GM12878 (cell line): ENCODE data around the gene ZNF689. TPM values are rescaled to one million over a fixed set of nuclear protein-coding genes. Genes with fewer than 3 reads are reported as not detected.

Experiments used
- ATAC-seq: fragments of 200-7000 bp; cut with Tn5 transposase; 3 replicates; pipeline ENCODE4 v1.9.1; 2020; ENCODE audit warnings: mild to moderate bottlenecking, moderate library complexity
- Bru-seq: library from RNA; stranded (reverse); fragments of 400-500 nt; gene quantifications from one replicate; lab custom pipeline; 2021; lab: Mats Ljungman, UMichigan
- BruChase-seq, 2 experiments: library from RNA; stranded (reverse); fragments of 400-500 nt; gene quantifications; one replicate each; lab custom pipeline; 2021; lab: Mats Ljungman, UMichigan
- BruUV-seq: library from RNA; stranded (reverse); fragments of 400-500 nt; replicated peaks from 2 replicates; lab custom pipeline; 2021; lab: Mats Ljungman, UMichigan
- CTCF ChIA-PET: fragments of 300-600 bp; sonication (Branson Sonifier 250); formaldehyde crosslinking; extraction: SDS; loops from one replicate; lab custom pipeline; 2021; ENCODE audit warnings: inconsistent platforms; lab: Yijun Ruan, JAX
- POLR2A ChIA-PET: fragments of 350-600 bp; formaldehyde crosslinking; extraction: SDS; loops from one replicate; lab custom pipeline; 2021; ENCODE audit warnings: inconsistent platforms; lab: Charles Lee
- RAD21 ChIA-PET: fragments of 300-600 bp; sonication (Branson Sonifier 250); formaldehyde crosslinking; loops from one replicate; lab custom pipeline; 2023; ENCODE audit warnings: antibody characterized with exemption; ENCODE audit not compliant: unreplicated experiment; lab: Charles Lee
- SMC1A ChIA-PET: fragments of 300-600 bp; sonication (Branson Sonifier 250); formaldehyde crosslinking; loops from one replicate; lab custom pipeline; 2023; ENCODE audit not compliant: unreplicated experiment, uncharacterized antibody; lab: Charles Lee
- DNase-seq: peaks from one replicate; pipeline ENCODE4 v3.0.0-alpha.2; 2011; ENCODE audit warnings: low read depth, low spot score
- FAIRE-seq: peaks from 3 replicates; lab custom pipeline; 2011; peaks lifted over from hg19 to GRCh38; lab: Jason Lieb, UNC
- H2AFZ ChIP-seq: 2 replicates; pipeline ENCODE4 v1.6.0; 2011; ENCODE audit warnings: low read depth, low read length, control low read depth; ENCODE audit not compliant: control insufficient read depth
- H3K27ac ChIP-seq: 2 replicates; pipeline ENCODE4 v1.5.1; 2011; ENCODE audit warnings: control low read depth; ENCODE audit not compliant: control insufficient read depth, insufficient read depth
- H3K27me3 ChIP-seq, 2 experiments: replicated peaks in 1 of 2; 2 replicates each; pipeline versions ENCODE4 v1.6.0 to v1.6.1; 2011; ENCODE audit warnings: low read length in 1 of 2; ENCODE audit not compliant: control insufficient read depth in 2 of 2, insufficient read depth in 2 of 2
- H3K36me3 ChIP-seq, 2 experiments: 2 replicates each; pipeline ENCODE4 v1.5.1; 2011; ENCODE audit warnings: low read length in 1 of 2; ENCODE audit not compliant: control insufficient read depth in 2 of 2, insufficient read depth in 2 of 2
- H3K4me1 ChIP-seq: 2 replicates; pipeline ENCODE4 v1.6.1; 2011; ENCODE audit warnings: mild to moderate bottlenecking, low read length, moderate library complexity, mixed read lengths; ENCODE audit not compliant: control insufficient read depth, insufficient read depth
- H3K4me2 ChIP-seq: 2 replicates; pipeline ENCODE4 v1.6.0; 2011; ENCODE audit warnings: control low read depth; ENCODE audit not compliant: control insufficient read depth, insufficient read depth
- H3K4me3 ChIP-seq: fragments of 200-600 bp; sonication (generic); 2 replicates; pipeline ENCODE4 v1.5.1; 2016
- H3K79me2 ChIP-seq: 2 replicates; pipeline ENCODE4 v1.6.0; 2011; ENCODE audit warnings: low read length; ENCODE audit not compliant: control insufficient read depth, insufficient read depth
- H3K9ac ChIP-seq: 2 replicates; pipeline ENCODE4 v1.8.0; 2011; ENCODE audit warnings: low read length, control low read depth, mixed read lengths; ENCODE audit not compliant: control insufficient read depth, insufficient read depth
- H3K9me3 ChIP-seq: replicated peaks from 3 replicates; pipeline ENCODE4 v1.5.1; 2011; ENCODE audit warnings: mild to moderate bottlenecking, low read length; ENCODE audit not compliant: control insufficient read depth, insufficient read depth
- H4K20me1 ChIP-seq: 2 replicates; pipeline ENCODE4 v1.6.0; 2011; ENCODE audit not compliant: control insufficient read depth, insufficient read depth
- CBX3 ChIP-seq: fragments of 200-600 bp; sonication (generic); IDR thresholded peaks from 2 replicates; pipeline ENCODE4 v1.6.1; 2016; ENCODE audit warnings: low read depth, borderline replicate concordance
- FOS ChIP-seq: IDR thresholded peaks from 3 replicates; pipeline ENCODE4 v1.6.1; 2011; ENCODE audit warnings: borderline replicate concordance; ENCODE audit not compliant: insufficient read length; ENCODE audit errors: extremely low read depth
- HDGF ChIP-seq: fragments of 450-650 bp; IDR thresholded peaks from 2 replicates; pipeline ENCODE4 v1.6.1; 2016; ENCODE audit warnings: antibody characterized with exemption
- IKZF2 ChIP-seq, 2 experiments: fragments of 450-650 bp; IDR thresholded peaks; 2 replicates each; pipeline ENCODE4 v1.6.1; 2017; ENCODE audit warnings: mild to moderate bottlenecking in 2 of 2, moderate library complexity in 2 of 2
- NFXL1 ChIP-seq: fragments of 450-650 bp; IDR thresholded peaks from 2 replicates; pipeline ENCODE4 v1.6.1; 2017; ENCODE audit warnings: antibody characterized with exemption, mild to moderate bottlenecking, borderline replicate concordance
- NR2C1 ChIP-seq: fragments of 450-650 bp; IDR thresholded peaks from 2 replicates; pipeline ENCODE4 v1.6.1; 2017; ENCODE audit warnings: antibody characterized with exemption, mild to moderate bottlenecking, moderate library complexity
- POLR2A ChIP-seq: IDR thresholded peaks from 2 replicates; pipeline ENCODE4 v1.6.1; 2011; ENCODE audit warnings: low read depth, mild to moderate bottlenecking, low read length
- POLR2AphosphoS5 ChIP-seq: IDR thresholded peaks from 2 replicates; pipeline ENCODE4 v1.6.1; 2011; ENCODE audit warnings: mild to moderate bottlenecking, low read length, inconsistent platforms
- RB1 ChIP-seq: fragments of 450-650 bp; formaldehyde crosslinking; IDR thresholded peaks from 2 replicates; pipeline ENCODE4 v1.6.1; 2017; ENCODE audit warnings: mild to moderate bottlenecking, borderline replicate concordance
- ZNF384 ChIP-seq: IDR thresholded peaks from 2 replicates; pipeline ENCODE4 v1.6.1; 2012; ENCODE audit warnings: low read depth, mild to moderate bottlenecking, low read length, improper control_type of control experiment, borderline replicate concordance
- WGBS: methylation state at CpG from one replicate; pipeline ENCODE4 v1.1.6; 2016; ENCODE audit warnings: low lambda C conversion rate; ENCODE audit not compliant: insufficient replicate concordance, insufficient coverage; ENCODE audit errors: missing lambda C conversion rate; 5-methylcytosine and 5-hydroxymethylcytosine counted together
- in situ Hi-C: fragments of 300-500 bp; cut with MboI; formaldehyde crosslinking; loops from 9 replicates; pipeline ENCODE4 v1.14.3; 2018; ENCODE audit warnings: mixed read lengths
- intact Hi-C: fragments of 100-400 bp; cut with micrococcal nuclease; formaldehyde crosslinking; loops from one replicate; pipeline ENCODE4 v1.14.2; 2022; ENCODE audit not compliant: unreplicated experiment
- long read RNA-seq, 2 experiments: library from polyadenylated mRNA; unstranded; transcript quantifications; one replicate each; pipeline ENCODE4 v2.0.0, GENCODE V29; 2019 to 2020
- polyA minus RNA-seq, 3 experiments: library from RNA; depleted of rRNA, polyadenylated mRNA; stranded (reverse); fragments of >200 nt; gene quantifications; 2 replicates each; pipeline ENCODE4 v1.2.3, GENCODE V29; 2011
- polyA plus RNA-seq, 11 experiments: library from polyadenylated mRNA; depleted of rRNA in 4 of 11; unstranded in 6 of 11; stranded (reverse) in 5 of 11; fragments of >200 nt; fragmentation: Nextera tagmentation in 4 of 11; fragmentation: Illumina TruSeq in 1 of 11; extraction: Ambion mirVana in 4 of 11; extraction: Trizol in 1 of 11; gene quantifications; 1 replicate in 1 of 11; 2 replicates in 10 of 11; pipeline versions ENCODE4 v1.2.1 to v1.2.3, GENCODE V29; 2011 to 2016; ENCODE audit warnings: inconsistent platforms in 2 of 11, missing spikeins in 2 of 11, low read depth in 1 of 11
- total RNA-seq, 4 experiments: library from RNA; depleted of rRNA in 3 of 4; stranded (reverse); fragments of >200 nt in 3 of 4; fragmentation: Illumina TruSeq in 1 of 4; extraction: Trizol in 1 of 4; gene quantifications; 2 replicates each; pipeline versions ENCODE4 v1.2.1 to v1.2.3, GENCODE V29; 2013 to 2021
- TF ChIP-seq, protein P1 (sequence below): fragments of 450-650 bp; conservative IDR thresholded peaks from 2 replicates; pipeline ENCODE4 v1.6.1; 2017; ENCODE audit warnings: mild to moderate bottlenecking, moderate library complexity
- TF ChIP-seq, protein P2 (sequence below): fragments of 450-650 bp; IDR thresholded peaks from 2 replicates; pipeline ENCODE4 v1.6.1; 2016; ENCODE audit warnings: mild to moderate bottlenecking
- TF ChIP-seq, protein P3 (sequence below): IDR thresholded peaks from 2 replicates; pipeline ENCODE4 v1.6.1; 2012; ENCODE audit warnings: low read length, inconsistent platforms

Gene ZNF689
- 8.7 and 9.3 TPM in 2 replicates for total RNA-seq (2013; cell fraction: nucleolus; rRNA removed)
- total RNA-seq (2014; rRNA removed) (10.7 and 11.5 TPM in 2 replicates), total RNA-seq (2014; rRNA removed; fragmentation: Illumina TruSeq; extraction: Trizol) (6.8 and 7.0 TPM in 2 replicates), total RNA-seq (2021) (12.4 and 13.2 TPM in 2 replicates), polyA plus RNA-seq (2011; rRNA removed) (6.4 and 7.6 TPM in 2 replicates), polyA plus RNA-seq (2014; fragmentation: Illumina TruSeq; extraction: Trizol) (7.2 and 8.2 TPM in 2 replicates), polyA plus RNA-seq (2014; fragmentation: Nextera tagmentation; extraction: Ambion mirVana) (1 to 10 TPM; 4.7 to 6.3 TPM), polyA plus RNA-seq (2014; rRNA removed) (9.1 and 9.5 TPM in 2 replicates), polyA plus RNA-seq (2016; fragmentation: Nextera tagmentation; extraction: Ambion mirVana) (1 to 10 TPM; 8.8 to 9.9 TPM), polyA minus RNA-seq (2011; rRNA and poly(A)+ RNA removed) (7.9 and 15.4 TPM in 2 replicates), Bru-seq, nascent RNA (percentile 70 among the genes with signal in this experiment), BruChase-seq, experiment 1, labeled RNA remaining after a 6-hour chase (percentile 59 among the genes with signal in this experiment), BruChase-seq, experiment 2, labeled RNA remaining after a 2-hour chase (percentile 74 among the genes with signal in this experiment)
- 3.3 TPM for polyA plus RNA-seq (2011; ENCODE audit: low read depth)
- polyA plus RNA-seq (2011; cell fraction: cytosol; rRNA removed): 8.6 and 10.9 TPM in 2 replicates
- 10.5 and 15.1 TPM in 2 replicates for polyA plus RNA-seq (2011; cell fraction: nucleus; rRNA removed)
- polyA plus RNA-seq (2012): 4.9 and 5.7 TPM in 2 replicates
- 4.7 and 6.8 TPM in 2 replicates for polyA minus RNA-seq (2011; cell fraction: cytosol; rRNA and poly(A)+ RNA removed)
- 5.2 and 10.3 TPM in 2 replicates for polyA minus RNA-seq (2011; cell fraction: nucleus; rRNA and poly(A)+ RNA removed)
- long read RNA-seq, experiment 1, transcript ZNF689-201 (3 exons, 3,547 nt): major isoform, 7 of 8 reads
- long read RNA-seq, experiment 1, partial matches to known transcripts: 1 of 8 reads
- long read RNA-seq, experiment 1, other reads (novel, unspliced or antisense): 0 of 8 reads
- long read RNA-seq, experiment 2, partial matches to known transcripts: 1 of 15 reads
- long read RNA-seq, experiment 2, other reads (novel, unspliced or antisense): 10 of 15 reads

DNA sequence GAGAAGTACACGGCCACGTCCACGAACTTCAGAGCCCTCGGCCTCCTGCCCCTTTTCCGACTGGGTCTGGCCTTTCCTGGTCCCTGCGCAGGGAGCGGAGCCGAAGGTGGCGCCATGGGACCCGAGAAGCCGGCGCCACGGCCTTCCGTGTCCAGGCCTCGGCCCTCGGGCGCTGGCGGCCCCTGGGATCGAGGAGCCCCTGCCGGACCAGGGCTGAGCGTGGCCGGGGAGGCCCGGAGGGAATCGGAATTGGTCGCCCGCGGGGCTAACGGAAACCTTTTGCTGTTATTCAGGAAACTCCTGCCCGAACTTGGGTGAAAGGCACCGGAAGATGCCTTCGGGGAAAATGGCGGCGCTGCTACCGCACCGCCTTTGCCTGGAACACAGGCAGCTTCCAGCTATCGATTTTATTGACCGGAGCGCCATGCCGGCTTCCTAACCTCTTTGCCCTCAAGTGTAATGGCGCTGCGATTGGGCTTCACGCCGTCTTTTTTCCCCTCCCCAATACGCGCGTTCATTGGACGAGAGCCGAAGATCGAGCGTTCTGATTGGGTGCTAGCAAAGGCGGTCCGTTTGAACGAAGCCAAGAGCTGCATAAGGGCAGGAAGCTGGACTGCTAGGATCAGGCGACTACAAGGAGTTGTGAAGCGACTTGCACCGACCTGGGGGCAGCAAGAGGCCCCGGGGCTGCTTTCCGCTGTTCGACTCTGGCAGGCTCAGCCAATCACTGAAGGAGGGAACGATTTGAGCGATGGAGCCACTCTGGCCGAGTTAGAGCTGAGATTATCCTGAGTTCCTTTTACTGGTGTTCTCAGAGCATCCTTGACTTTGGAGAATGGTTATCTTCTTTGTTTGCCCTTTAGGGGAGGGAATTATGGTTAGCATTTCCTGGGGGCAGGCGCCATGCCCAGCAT lies at the start of gene ZNF689:
Gene ZNF689 (minus strand): TSS at position 464 of the 914 bp plus-strand sequence. CDS start 348 bp downstream, at position 116.
- WGBS: 2% methylated on average over 59 of the region's 63 CpGs
- H3K4me3 ChIP-seq: peak within 1 kb of the TSS; percentile 98
- in situ Hi-C loops: no loop called here
- TF ChIP-seq POLR2A (peak; percentile 74), IKZF2 (IDR thresholded peaks at IDR 0.05) (0 out of 4 replicates have a peak, but pooled peaks have one; percentile 7 to 13), ZNF384 (peak; percentile 49; the same call in 1 of the 2 replicates), HDGF (no peak), POLR2AphosphoS5 (peak; percentile 82), NFXL1 (no peak), CBX3 (no peak), NR2C1 (peak; percentile 90), RB1 (0 out of 2 replicates have a peak, but pooled peaks have one; percentile 58), FOS (peak; percentile 99)
- TF ChIP-seq, protein P1, sequence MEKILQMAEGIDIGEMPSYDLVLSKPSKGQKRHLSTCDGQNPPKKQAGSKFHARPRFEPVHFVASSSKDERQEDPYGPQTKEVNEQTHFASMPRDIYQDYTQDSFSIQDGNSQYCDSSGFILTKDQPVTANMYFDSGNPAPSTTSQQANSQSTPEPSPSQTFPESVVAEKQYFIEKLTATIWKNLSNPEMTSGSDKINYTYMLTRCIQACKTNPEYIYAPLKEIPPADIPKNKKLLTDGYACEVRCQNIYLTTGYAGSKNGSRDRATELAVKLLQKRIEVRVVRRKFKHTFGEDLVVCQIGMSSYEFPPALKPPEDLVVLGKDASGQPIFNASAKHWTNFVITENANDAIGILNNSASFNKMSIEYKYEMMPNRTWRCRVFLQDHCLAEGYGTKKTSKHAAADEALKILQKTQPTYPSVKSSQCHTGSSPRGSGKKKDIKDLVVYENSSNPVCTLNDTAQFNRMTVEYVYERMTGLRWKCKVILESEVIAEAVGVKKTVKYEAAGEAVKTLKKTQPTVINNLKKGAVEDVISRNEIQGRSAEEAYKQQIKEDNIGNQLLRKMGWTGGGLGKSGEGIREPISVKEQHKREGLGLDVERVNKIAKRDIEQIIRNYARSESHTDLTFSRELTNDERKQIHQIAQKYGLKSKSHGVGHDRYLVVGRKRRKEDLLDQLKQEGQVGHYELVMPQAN: peak; percentile 65
- TF ChIP-seq, protein P2, sequence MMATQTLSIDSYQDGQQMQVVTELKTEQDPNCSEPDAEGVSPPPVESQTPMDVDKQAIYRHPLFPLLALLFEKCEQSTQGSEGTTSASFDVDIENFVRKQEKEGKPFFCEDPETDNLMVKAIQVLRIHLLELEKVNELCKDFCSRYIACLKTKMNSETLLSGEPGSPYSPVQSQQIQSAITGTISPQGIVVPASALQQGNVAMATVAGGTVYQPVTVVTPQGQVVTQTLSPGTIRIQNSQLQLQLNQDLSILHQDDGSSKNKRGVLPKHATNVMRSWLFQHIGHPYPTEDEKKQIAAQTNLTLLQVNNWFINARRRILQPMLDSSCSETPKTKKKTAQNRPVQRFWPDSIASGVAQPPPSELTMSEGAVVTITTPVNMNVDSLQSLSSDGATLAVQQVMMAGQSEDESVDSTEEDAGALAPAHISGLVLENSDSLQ: peak; percentile 38; the same call in 1 of the 2 replicates
- TF ChIP-seq, protein P3, sequence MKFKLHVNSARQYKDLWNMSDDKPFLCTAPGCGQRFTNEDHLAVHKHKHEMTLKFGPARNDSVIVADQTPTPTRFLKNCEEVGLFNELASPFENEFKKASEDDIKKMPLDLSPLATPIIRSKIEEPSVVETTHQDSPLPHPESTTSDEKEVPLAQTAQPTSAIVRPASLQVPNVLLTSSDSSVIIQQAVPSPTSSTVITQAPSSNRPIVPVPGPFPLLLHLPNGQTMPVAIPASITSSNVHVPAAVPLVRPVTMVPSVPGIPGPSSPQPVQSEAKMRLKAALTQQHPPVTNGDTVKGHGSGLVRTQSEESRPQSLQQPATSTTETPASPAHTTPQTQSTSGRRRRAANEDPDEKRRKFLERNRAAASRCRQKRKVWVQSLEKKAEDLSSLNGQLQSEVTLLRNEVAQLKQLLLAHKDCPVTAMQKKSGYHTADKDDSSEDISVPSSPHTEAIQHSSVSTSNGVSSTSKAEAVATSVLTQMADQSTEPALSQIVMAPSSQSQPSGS: no peak

More for the DNA sequence above, at the start of gene ZNF689:
- SMC1A ChIA-PET: interaction anchor here (0.7 to 3.4 kb wide), 6 partner anchors 10 to 181 kb away, joined by 3 to 16 read pairs (median 6); partner anchors contain the start of genes DCTPP1 and ZNF764
- DNase-seq: peak; percentile 93
- Histone ChIP-seq H3K79me2 (peaks cover 15% of the 10 kb centered on the region), H3K36me3 (peaks cover 0 to 3% of the 10 kb centered on the region in 2 experiments; a peak in 2 of 4 replicates), H3K9me3 (no peaks in the 10 kb centered on the region), H3K27ac (peak within 1 kb of the TSS; percentile 96), H2AFZ (peak within 1 kb of the TSS; percentile 97), H3K4me2 (peak within 1 kb of the TSS; percentile 48), H3K9ac (peak within 1 kb of the TSS; percentile 100), H3K27me3 (no peaks in the 10 kb centered on the region), H4K20me1 (no peaks in the 10 kb centered on the region), H3K4me1 (peaks cover 4% of the 10 kb centered on the region)
- intact Hi-C loops: no loop called here
- POLR2A ChIA-PET: interaction anchor here (0.6 to 2.6 kb wide), 12 partner anchors 9 to 239 kb away, joined by 3 to 7 read pairs (median 4); partner anchors contain the start of gene DCTPP1
- BruUV-seq: TSS peak; percentile 88
- CTCF ChIA-PET: interaction anchor here (0.7 to 5.1 kb wide), 9 partner anchors 12 to 181 kb away, joined by 3 to 54 read pairs (median 4); partner anchors contain the start of genes DCTPP1 and ZNF785
- RAD21 ChIA-PET: interaction anchor here (0.7 to 1.4 kb wide), 7 partner anchors 12 to 201 kb away, joined by 3 to 12 read pairs (median 4); partner anchors contain the start of genes DCTPP1, PRR14 and SEPHS2
- peak; percentile 98 for FAIRE-seq
- peak; percentile 91 for ATAC-seq
